HG03045 (cell line): ENCODE measurements around the gene XRCC3.

Experiments used
- ATAC-seq: cut with Tn5 transposase; IDR thresholded peaks from one replicate; pipeline ENCODE4 v1.9.1; 2021; ENCODE audit warnings: mild to moderate bottlenecking, moderate library complexity; ENCODE audit not compliant: unreplicated experiment

Gene XRCC3

DNA sequence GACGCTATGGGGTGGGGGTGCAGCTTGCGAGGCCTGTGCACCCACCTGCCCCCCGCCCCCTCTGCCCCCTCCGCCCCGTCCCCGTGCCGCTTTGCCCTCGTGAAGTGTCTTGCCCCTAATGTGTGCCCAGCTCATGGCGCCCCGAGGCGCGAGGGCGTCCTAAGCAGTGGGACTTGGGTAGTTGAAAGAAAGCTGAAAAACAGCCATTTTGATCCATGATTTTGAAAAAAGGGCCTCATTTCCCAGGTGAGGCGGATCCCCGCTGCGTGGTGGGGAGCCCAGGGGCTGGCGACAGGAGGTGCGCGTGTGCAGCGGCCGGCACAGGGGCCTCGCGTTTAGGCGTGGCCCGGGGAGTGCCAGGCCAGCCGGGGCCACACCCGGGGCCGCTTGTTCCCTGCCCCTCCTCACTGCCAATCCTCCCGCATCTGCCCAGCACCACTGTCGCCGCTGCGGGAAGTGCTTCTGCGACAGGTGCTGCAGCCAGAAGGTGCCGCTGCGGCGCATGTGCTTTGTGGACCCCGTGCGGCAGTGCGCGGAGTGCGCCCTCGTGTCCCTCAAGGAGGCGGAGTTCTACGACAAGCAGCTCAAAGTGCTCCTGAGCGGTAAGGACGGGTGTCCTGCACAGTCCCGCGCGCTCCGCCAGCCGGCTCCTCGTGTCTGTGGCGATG lies 12.2 kb upstream of the XRCC3 start:
- ATAC-seq = no peak

DNA sequence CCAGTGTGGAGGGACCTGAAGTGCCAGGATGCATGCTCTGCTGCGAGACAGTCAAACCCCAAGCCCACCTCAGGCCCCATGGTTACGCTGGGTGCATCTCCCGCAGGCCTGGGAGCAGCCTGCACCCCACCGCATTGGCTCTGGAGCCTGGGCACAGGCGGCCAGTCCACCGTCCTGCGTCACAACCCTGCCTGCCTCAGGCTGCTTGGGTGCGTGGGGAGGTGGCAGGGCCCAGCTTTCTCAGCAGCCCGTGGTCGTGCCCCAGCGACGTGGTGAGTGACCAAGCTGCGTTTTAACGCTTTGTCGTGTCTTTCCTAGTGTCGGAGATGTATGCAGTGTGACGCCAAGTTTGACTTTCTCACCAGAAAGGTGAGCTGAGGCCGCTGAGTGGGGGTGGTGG lies 11.2 kb upstream of the XRCC3 start:
- no peak for ATAC-seq

DNA sequence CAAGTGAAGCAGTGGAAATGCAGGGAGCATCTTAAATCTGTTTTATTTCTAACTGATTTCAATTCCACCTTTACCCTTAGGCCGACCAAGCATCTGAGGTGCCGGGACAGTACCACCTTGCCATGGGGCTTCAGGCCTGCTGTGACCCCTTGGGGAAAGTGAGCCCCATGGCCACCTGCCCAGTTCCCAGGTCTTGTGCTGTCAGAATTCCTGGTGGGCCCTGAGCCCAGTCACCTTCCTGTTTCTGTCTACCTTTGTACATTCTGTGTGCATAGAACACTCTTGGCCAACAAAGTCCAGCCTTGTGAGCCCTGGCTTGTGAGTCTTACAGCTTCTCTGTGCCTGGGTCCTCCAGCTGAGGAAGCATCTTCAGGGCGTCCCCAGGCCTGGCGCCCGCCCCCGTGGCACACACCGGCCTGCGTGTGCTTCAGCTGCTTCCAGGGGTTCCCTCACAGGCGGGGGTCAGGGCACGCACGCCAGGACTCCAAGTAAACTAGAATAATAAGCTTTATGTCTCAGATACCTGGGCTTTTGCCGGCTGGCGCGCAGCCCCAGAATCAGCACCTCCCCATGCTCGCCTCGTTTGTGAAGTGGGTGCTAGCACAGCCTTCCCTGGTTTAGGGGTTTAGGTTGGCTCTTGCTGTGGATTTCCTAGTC lies 10.6 kb upstream of the XRCC3 start:
- ATAC-seq = no peak

DNA sequence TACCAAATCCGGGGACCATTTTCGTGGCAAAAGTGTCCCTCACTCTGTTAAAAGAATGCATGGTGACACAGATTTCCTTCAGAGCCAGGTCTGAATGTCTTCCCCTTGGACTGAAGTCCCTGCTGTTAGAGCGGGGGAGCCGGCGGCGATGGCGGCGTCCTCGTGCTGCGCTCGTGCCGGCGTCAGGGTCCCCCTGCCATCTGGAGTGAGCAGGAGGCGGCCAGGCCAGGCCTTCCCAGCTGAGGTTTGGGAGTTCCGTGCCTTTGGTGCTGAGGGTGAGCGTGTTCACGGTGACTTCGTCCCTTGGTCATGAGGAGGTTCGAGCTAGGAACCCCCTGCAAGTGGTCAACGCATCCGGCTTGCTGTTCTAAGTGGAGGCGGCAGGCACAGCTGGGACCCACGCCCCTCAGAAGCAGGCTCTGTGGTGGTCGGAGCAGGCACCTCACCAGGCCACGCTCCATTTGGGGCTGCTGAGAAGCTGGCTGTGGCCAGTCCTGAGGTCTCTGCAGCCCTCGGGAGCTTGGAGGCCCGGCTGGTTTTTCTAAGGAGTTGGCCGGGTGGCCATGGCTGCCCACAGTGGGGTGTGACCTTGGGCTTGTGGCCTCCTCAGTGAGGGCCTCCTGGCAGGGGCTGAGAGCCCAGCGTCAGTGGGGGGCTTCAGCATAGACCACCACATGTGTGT lies 9.9 kb upstream of the XRCC3 start:
- no peak for ATAC-seq

DNA sequence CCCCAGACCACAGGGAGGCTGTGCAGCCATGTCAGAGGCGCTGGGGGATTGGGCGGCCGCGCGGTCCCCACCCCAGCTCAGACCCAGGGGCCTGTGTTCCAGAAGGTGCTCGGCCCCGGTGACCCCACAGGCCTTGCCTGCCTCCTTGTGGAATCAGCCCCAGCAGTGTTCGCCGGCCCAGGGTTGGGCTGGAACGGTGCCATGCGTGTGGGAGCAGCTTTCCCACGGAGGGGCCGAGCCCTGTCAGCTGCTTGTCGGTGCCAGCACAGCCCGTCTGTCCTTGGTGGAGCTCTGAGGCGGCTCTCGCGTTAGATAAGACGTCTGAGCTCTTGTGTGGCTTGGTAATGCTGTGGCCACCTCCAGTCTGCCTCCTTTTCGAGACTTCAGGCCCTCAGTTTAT lies 8.9 kb upstream of the XRCC3 start:
- no peak for ATAC-seq

GRCh38 chr14:103723748-103724081 lies 8.5 kb upstream of the XRCC3 start:
- no peak for ATAC-seq

GRCh38 chr14:103721334-103722120 lies 6.3 kb upstream of the XRCC3 start:
- no peak for ATAC-seq

DNA sequence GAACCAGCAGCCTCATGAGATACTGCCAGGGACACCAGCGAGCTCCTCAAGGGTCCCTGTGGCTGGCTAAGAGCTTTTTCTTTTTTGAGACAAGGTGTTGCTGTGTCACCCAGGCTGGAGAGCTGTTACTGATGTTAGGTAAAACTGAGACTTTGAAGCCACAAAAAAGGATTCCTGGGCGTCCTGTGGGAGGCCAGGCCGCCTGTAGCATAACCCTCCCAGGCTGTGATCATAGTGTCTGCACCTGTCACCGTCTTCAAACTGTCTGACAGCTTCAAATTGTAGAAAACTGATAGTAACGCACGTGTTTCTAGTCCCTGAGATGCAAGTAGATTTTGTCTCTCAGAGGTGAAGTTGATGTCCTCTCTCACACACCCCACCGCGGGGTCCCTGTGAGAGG lies 4.5 kb upstream of the XRCC3 start:
- ATAC-seq = no peak

- no peak for ATAC-seq
Observed at GRCh38 chr14:103718572-103718971, 3.3 kb upstream of the XRCC3 start.

DNA sequence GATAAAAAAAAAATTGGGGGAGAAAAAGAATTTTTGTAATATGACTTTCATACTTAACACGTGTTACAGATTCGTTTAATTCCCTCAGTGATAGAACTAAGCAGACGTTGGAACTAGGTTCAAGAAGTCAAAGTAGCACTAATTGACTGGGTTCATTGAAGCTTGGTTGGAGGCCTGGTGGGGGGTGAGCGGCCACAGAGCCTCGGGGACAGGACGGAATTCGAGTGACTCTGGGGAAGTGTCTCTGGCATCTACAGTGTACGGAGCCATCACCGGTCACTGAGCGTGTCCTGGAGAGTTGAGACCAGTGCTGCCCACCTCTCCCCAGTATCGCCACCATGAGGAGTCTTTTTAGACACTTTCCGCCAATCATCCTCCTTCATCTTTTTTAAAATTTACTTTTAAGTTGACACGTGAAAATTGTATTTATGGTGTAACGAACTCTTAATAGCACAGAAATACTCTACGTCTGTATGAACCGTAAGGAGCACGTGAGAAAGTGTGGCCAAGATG lies 1.7 kb upstream of the XRCC3 start:
- no peak for ATAC-seq

- ATAC-seq = peak; percentile 6
Observed at GRCh38 chr14:103716091-103716801, 995 bp upstream of the XRCC3 start.

- no peak for ATAC-seq
Observed at GRCh38 chr14:103714063-103714724, 1.1 kb downstream of the XRCC3 start.

GRCh38 chr14:103713304-103714062 lies 1.8 kb downstream of the XRCC3 start:
- ATAC-seq = no peak

DNA sequence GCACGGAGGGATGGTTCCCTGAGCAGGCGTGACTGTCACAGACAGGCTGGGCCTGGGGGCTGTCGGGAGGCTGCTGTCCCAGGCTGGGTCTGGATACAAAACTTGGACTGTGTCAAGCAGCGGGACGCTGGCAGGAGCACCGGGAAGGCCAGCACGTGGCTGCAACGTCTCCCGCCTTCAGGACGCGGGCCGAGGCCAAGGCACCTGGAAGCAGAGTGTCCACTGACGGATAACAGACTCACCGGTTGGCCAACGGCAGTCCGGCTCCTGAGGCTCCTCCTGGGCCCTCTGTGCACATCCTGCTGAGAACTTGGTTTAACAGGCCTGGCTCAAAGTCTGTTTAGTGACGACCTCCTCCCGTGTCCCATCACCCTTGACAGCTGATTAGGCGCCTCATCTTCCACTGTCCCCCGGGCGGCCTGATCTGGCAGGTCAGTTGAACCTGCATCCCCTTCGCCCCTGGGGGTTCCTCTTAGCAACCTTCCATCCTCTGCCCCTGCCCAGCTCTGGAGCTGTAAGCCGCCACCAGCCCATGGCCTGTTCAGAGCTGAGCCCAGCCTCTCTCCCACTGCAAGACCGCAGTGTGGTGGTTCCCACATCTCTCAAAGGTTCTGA lies 2.5 kb downstream of the XRCC3 start:
- no peak for ATAC-seq

DNA sequence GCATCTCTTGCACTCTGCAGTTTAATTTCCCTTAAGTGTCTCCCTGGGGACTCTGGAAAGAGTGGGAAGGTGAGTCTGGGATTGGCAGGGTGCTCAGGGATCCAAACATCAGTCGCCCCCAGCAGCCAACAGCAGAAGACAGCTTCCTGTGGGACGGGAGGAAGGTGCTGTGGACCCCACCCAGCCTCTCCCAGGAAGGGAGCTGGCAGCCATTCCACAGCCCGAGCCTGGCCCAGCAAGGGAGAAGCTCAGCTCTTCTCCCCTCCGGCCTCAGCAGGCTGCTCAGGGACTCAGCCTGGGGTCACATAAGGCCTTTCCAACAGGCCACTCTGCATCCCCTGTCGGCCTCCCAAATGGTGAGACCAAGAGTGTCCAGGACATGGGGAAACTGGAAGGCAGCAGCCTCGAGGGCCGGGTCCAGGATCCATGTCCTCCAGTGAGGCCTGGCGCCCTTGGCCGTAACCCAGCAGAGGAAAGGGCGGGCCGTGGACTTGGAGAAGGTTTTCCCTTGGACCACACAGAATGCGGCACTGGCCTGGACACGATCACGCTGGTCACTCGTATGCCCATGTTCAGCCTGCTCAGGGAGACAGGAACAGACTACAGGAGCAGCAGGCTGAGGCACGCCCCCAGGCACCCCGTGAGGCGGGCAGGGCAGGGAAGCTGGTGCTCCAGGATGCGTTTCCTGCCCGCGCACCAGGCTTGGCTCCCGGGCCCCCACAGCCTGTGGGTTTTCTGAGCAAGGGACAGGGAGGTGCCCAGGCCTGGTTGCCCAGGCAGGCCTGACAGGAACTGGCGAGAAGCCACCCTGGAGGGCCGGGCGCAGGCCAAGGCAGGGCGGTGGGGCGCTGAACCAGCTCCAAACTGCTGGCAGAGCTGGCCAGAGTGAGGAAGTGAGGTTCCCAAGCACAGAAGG lies 3.5 kb downstream of the XRCC3 start:
- no peak for ATAC-seq

DNA sequence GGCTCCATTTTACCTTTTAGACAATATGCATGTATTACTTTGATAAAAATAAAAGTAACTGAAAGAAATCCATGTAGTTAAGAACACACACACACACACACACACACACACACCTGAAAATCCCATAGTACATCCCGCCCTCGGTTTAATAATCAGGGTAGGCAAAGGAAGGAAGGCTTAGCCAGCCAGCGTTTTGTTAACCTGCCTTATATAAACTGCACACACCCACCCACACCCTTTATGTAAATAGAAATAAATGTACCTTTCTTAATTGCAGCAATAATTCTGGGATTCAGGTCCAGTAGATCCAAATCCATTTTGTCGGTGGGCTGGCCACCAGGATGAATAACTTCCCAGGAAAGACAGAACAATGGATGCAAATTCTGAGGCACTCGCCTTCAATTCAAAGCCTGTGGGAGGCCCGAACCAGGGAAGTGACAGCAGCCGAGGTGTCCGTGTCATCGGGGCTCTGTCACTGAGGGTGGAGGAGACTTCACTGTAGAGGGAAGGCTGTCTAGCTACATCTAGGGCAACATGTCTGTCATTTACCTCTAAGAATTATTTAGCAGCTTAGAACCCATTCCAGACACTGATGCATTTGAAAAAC lies 4.4 kb downstream of the XRCC3 start:
- no peak for ATAC-seq

GRCh38 chr14:103709814-103710213 lies 5.4 kb downstream of the XRCC3 start:
- no peak for ATAC-seq

GRCh38 chr14:103708750-103709187 lies 6.5 kb downstream of the XRCC3 start:
- no peak for ATAC-seq
